Suprapubic skin (tissue), 4 donors: ENCODE measurements around the gene ADCY5.

Source experiments
- CTCF ChIP-seq, 2 donors: fragments of 200-600 bp in 1 of 2; fragments of 450-650 bp in 1 of 2; sonication (generic) in 1 of 2; IDR thresholded peaks; one replicate each; pipeline ENCODE4 v1.5.1; 2016 to 2019; ENCODE audit warnings: antibody characterized with exemption in 2 of 2, mild to moderate bottlenecking in 1 of 2, moderate library complexity in 1 of 2
- POLR2A ChIP-seq, 2 donors: fragments of 450-650 bp; IDR thresholded peaks; one replicate each; pipeline ENCODE4 v1.6.1; 2017; ENCODE audit warnings: antibody characterized with exemption in 2 of 2, mild to moderate bottlenecking in 2 of 2, moderate library complexity in 2 of 2
- POLR2AphosphoS5 ChIP-seq, 3 donors: sonication (generic); formaldehyde crosslinking; IDR thresholded peaks; one replicate each; pipeline ENCODE4 v1.6.1; 2017; ENCODE audit warnings: antibody characterized with exemption in 3 of 3

DNA sequence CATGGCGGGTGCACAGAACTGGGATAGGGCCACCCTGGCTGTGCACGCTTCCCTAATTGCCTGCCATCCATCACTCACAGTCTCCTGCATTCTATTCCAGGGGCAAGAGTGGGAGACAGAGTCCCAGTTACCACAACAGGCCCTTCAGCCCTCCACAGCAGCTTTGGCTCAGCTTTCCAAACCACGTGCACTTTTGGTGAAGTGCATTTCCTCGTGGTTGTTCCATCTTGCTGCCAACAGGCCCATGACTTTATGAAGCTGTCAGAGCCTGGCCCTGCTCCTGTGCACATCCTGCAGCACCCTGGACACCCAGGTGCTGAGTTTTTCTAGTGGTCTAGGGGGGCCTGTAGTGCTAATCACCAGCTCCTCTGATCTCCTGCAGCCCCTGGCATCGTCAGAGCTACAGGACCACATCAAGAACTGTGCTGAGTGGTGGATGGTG is 110.2 kb downstream of the ADCY5 start:
- TF ChIP-seq POLR2AphosphoS5 (IDR thresholded peaks at IDR 0.05) (no peak), CTCF (IDR thresholded peaks at IDR 0.05) (no peak), POLR2A (IDR thresholded peaks at IDR 0.05) (no peak)
